Measurements from ENCODE around the gene HDAC7.

DNA sequence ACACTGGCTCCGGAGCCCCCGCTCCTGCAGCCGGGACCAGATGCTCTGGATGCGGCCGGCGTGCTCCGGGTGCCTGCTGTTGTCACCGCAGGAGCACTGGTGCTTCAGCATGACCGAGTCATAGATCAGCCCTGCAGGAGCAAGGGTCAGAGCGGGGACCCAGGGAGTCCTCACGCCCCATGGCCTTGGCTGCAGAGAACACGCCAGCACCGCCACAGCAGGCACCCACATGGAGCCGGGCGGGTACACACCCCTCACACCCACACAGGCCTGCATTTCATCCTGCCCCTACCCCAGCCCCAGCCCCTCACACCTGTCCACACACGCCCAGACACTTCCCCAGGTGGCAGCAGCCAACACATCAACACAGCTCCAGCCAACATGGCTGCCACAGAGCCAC, 27.8 kb downstream of the HDAC7 start:
- TF ChIP-seq POLR2AphosphoS5 (IDR thresholded peaks at IDR 0.05; ENCODE audit: low read depth, low read length) (no peak), TAF1 (IDR thresholded peaks at IDR 0.05; ENCODE audit: low read depth, low read length) (no peak), POLR2A (IDR thresholded peaks at IDR 0.05; ENCODE audit: low read depth, low read length) (no peak), POU2F2 (IDR thresholded peaks at IDR 0.05; ENCODE audit: low read depth, low read length) (no peak), PAX5 (IDR thresholded peaks at IDR 0.05; ENCODE audit: insufficient read depth, low read length, severe bottlenecking) (no peak), SPI1 (IDR thresholded peaks at IDR 0.05; ENCODE audit: low read depth, low read length) (no peak)
